Ascending aorta (tissue), 2 donors: ENCODE results near the gene CDK16. TPM values are rescaled to one million over a fixed set of nuclear protein-coding genes. Genes with fewer than 3 reads are reported as not detected.

Experiments used
- DNase-seq, 2 donors: peaks; one replicate each; pipeline ENCODE4 v3.0.0-alpha.2; 2019; ENCODE audit warnings: low spot score in 2 of 2
- H3K27ac ChIP-seq, 2 donors: fragments of 200-600 bp; sonication (generic); one replicate each; pipeline ENCODE4 v1.5.1; 2016 to 2017; ENCODE audit warnings: mild to moderate bottlenecking in 1 of 2
- H3K27me3 ChIP-seq: fragments of 200-600 bp; sonication (generic); one replicate; pipeline ENCODE4 v1.5.1; 2017
- H3K36me3 ChIP-seq, 2 donors: fragments of 200-600 bp; sonication (generic); one replicate each; pipeline ENCODE4 v1.5.1; 2016
- H3K4me1 ChIP-seq, 2 donors: fragments of 200-600 bp; sonication (generic); one replicate each; pipeline ENCODE4 v1.5.1; 2016 to 2017; ENCODE audit warnings: mild to moderate bottlenecking in 1 of 2
- H3K4me3 ChIP-seq, 2 donors: fragments of 200-600 bp; sonication (generic); one replicate each; pipeline ENCODE4 v1.5.1; 2016 to 2017; ENCODE audit warnings: mild to moderate bottlenecking in 1 of 2
- H3K9me3 ChIP-seq, 2 donors: fragments of 200-600 bp; sonication (generic); one replicate each; pipeline ENCODE4 v1.5.1; 2016
- CTCF ChIP-seq, 3 experiments: fragments of 200-600 bp in 2 of 3; fragments of 450-650 bp in 1 of 3; sonication (generic) in 2 of 3; IDR thresholded peaks; one replicate each; pipeline ENCODE4 v1.5.1; 2016 to 2019; ENCODE audit warnings: antibody characterized with exemption in 3 of 3, mild to moderate bottlenecking in 1 of 3, moderate library complexity in 1 of 3
- intact Hi-C: fragments of 100-400 bp; cut with DNase I; formaldehyde crosslinking; loops from one replicate; pipeline ENCODE4 v1.15.1; 2023
- total RNA-seq: library from RNA; depleted of rRNA; stranded (reverse); fragments of >200 nt; gene quantifications from one replicate; pipeline ENCODE4 v1.1.0, GENCODE V29; 2016

The CDK16 gene
- total RNA-seq, 1 donor from 2014 or later = 87.4 TPM

DNA sequence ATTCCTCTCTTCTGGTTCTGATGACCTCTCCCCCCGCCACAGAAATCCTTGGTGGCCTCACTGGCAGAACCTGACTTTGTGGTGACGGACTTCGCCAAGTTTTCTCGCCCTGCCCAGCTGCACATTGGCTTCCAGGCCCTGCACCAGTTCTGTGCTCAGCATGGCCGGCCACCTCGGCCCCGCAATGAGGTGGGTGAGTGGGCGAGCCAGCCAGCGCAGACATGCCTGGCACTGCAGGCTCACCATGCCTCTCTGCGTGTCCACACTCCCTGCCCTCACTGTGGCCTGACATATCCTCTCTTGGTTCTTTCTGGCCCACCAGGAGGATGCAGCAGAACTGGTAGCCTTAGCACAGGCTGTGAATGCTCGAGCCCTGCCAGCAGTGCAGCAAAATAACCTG, 16.2 kb upstream of the CDK16 start:
- Histone ChIP-seq H3K27me3 (no peaks in the 10 kb centered on the region), H3K4me1 (no peaks in the 10 kb centered on the region), H3K9me3 (no peaks in the 10 kb centered on the region), H3K36me3 (peaks cover 78 to 95% of the 10 kb centered on the region in 2 donors), H3K27ac (no peak overlapping the region), H3K4me3 (no peak overlapping the region)
- no peak for DNase-seq
- intact Hi-C loops = no loop called here
- no peak for TF ChIP-seq CTCF (IDR thresholded peaks at IDR 0.05)

GRCh38 chrX:47202877-47203276, 15.6 kb upstream of the CDK16 start:
- intact Hi-C loops = no loop called here
- H3K36me3 ChIP-seq = peaks cover 83 to 100% of the 10 kb centered on the region in 2 donors
- no peaks in the 10 kb centered on the region for H3K4me1 ChIP-seq
- no peaks in the 10 kb centered on the region for H3K27me3 ChIP-seq
- DNase-seq = no peak
- no peaks in the 10 kb centered on the region for H3K9me3 ChIP-seq
- no peak overlapping the region for H3K4me3 ChIP-seq
- TF ChIP-seq CTCF (IDR thresholded peaks at IDR 0.05) = no peak
- H3K27ac ChIP-seq = no peak overlapping the region

DNA sequence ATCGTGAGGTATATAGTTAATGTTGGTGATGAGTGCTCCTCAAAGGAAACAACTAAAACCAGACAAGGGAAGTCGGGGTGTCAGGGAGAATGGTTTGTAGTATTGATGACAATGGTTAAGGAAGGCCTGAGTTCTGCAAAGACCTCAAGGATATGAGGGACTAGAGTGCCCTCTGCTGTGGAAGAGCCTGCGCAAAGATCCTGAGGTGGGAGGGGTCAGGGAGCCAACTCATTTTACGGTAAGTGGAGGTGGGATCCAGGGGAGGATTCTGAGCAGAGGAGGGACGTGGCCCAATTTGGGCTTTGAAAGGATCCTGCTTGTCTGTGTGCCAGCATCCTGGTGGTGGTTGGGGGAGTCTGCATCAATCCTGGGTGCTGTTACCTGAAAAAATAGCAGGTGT, 13.5 kb upstream of the CDK16 start:
- H3K4me3 ChIP-seq = no peak overlapping the region
- no peak overlapping the region for H3K27ac ChIP-seq
- intact Hi-C loops = no loop called here
- H3K27me3 ChIP-seq = no peaks in the 10 kb centered on the region
- no peak for TF ChIP-seq CTCF (IDR thresholded peaks at IDR 0.05)
- H3K36me3 ChIP-seq = peaks cover 92 to 100% of the 10 kb centered on the region in 2 donors
- H3K4me1 ChIP-seq = no peaks in the 10 kb centered on the region
- no peaks in the 10 kb centered on the region for H3K9me3 ChIP-seq
- DNase-seq = no peak

DNA sequence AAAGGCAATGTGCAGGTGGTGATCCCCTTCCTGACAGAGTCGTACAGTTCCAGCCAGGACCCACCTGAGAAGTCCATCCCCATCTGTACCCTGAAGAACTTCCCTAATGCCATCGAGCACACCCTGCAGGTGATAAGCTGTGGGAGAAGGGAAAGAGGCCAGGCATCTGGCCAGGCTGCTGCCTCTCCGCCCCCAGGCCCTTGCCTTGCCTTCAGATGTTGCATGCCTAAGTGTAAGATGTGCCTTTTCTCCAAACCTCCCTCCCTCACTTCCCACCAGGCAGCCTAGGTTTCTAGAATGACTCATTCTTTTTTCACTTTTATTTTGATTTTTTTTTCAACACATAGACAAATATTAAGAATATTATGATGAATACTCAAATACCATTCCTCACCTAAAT, 12.2 kb upstream of the CDK16 start:
- DNase-seq = no peak
- Histone ChIP-seq H3K4me3 (no peak overlapping the region), H3K4me1 (no peaks in the 10 kb centered on the region), H3K9me3 (no peaks in the 10 kb centered on the region), H3K27ac (no peak overlapping the region), H3K27me3 (no peaks in the 10 kb centered on the region), H3K36me3 (peaks cover 92 to 100% of the 10 kb centered on the region in 2 donors)
- intact Hi-C loops = no loop called here
- TF ChIP-seq CTCF (IDR thresholded peaks at IDR 0.05) = no peak

- intact Hi-C loops = no loop called here
- no peak for DNase-seq
- Histone ChIP-seq H3K4me1 (no peaks in the 10 kb centered on the region), H3K27me3 (no peaks in the 10 kb centered on the region), H3K36me3 (peaks cover 92 to 100% of the 10 kb centered on the region in 2 donors), H3K27ac (no peak overlapping the region), H3K4me3 (no peak overlapping the region), H3K9me3 (no peaks in the 10 kb centered on the region)
- no peak for TF ChIP-seq CTCF (IDR thresholded peaks at IDR 0.05)
Measured at GRCh38 chrX:47208108-47208507, 10.4 kb upstream of the CDK16 start.
